HepG2 (cell line): Measurements from ENCODE around the gene TFCP2L1. TPM values are rescaled to one million over a fixed set of nuclear protein-coding genes. Genes with fewer than 3 reads are reported as not detected.

Experiments used
- ATAC-seq: fragments of 200-7000 bp; cut with Tn5 transposase; 3 replicates; pipeline ENCODE4 v1.9.1; 2020; ENCODE audit warnings: mild to moderate bottlenecking, moderate library complexity
- BruUV-seq: library from RNA; stranded (reverse); fragments of 400-500 nt; replicated peaks from 2 replicates; lab custom pipeline; 2021; lab: Mats Ljungman, UMichigan
- CTCF ChIA-PET: fragments of 300-600 bp; formaldehyde crosslinking; extraction: SDS; loops from one replicate; lab custom pipeline; 2021; ENCODE audit warnings: low total read pairs, inconsistent platforms, low intra/inter-chr PET ratio; lab: Yijun Ruan, JAX
- POLR2A ChIA-PET: fragments of 350-600 bp; sonication (Branson Sonifier 250); formaldehyde crosslinking; loops from one replicate; lab custom pipeline; 2020; ENCODE audit warnings: antibody characterized with exemption, inconsistent platforms; lab: Yijun Ruan, JAX
- DNase-seq: peaks from one replicate; pipeline ENCODE4 v3.0.0-alpha.2; 2015; ENCODE audit warnings: low spot score
- FAIRE-seq: peaks from 3 replicates; lab custom pipeline; 2011; peaks lifted over from hg19 to GRCh38; lab: Jason Lieb, UNC
- H2AFZ ChIP-seq: one replicate; pipeline ENCODE4 v1.6.1; 2011; ENCODE audit warnings: low read length, inconsistent platforms
- H3K27ac ChIP-seq: fragments of 300-600 bp; 3 replicates; pipeline ENCODE4 v1.8.0; 2011; ENCODE audit warnings: mixed run types, mild to moderate bottlenecking, mixed read lengths, low read length, inconsistent platforms; ENCODE audit not compliant: insufficient read depth; ENCODE audit errors: extremely low read length
- H3K27me3 ChIP-seq, 2 experiments: fragments of 200-600 bp in 1 of 2; 2 replicates in 1 of 2; 3 replicates in 1 of 2; pipeline versions ENCODE4 v1.6.0 to v1.8.0; 2011; ENCODE audit warnings: low read length in 2 of 2, mild to moderate bottlenecking in 2 of 2, moderate library complexity in 2 of 2, inconsistent platforms in 1 of 2; ENCODE audit not compliant: insufficient read depth in 2 of 2, control insufficient read depth in 1 of 2
- H3K36me3 ChIP-seq, 2 experiments: fragments of 200-600 bp in 1 of 2; replicated peaks in 1 of 2; 2 replicates in 1 of 2; 3 replicates in 1 of 2; pipeline versions ENCODE4 v1.5.1 to v1.8.0; 2011; ENCODE audit warnings: low read length in 2 of 2, inconsistent platforms in 1 of 2; ENCODE audit not compliant: insufficient read depth in 2 of 2, control insufficient read depth in 1 of 2
- H3K4me1 ChIP-seq: 2 replicates; pipeline ENCODE4 v1.5.1; 2012; ENCODE audit warnings: low read length, inconsistent platforms; ENCODE audit not compliant: insufficient read depth
- H3K4me2 ChIP-seq: 2 replicates; pipeline ENCODE4 v1.6.0; 2011; ENCODE audit warnings: low read depth, low read length, inconsistent platforms
- H3K4me3 ChIP-seq, 3 experiments: fragments of 200-600 bp in 1 of 3; sonication (generic), shearing (Covaris generic) in 1 of 3; replicated peaks in 1 of 3; 2 replicates each; pipeline ENCODE4 v1.5.1; 2011 to 2016; ENCODE audit warnings: low read length in 3 of 3, inconsistent platforms in 2 of 3, low read depth in 2 of 3, mild to moderate bottlenecking in 2 of 3, control low read depth in 1 of 3, mixed read lengths in 1 of 3; ENCODE audit not compliant: insufficient read depth in 1 of 3
- H3K79me2 ChIP-seq: one replicate; pipeline ENCODE4 v1.6.1; 2011; ENCODE audit warnings: low read length, inconsistent platforms; ENCODE audit not compliant: insufficient read depth
- H3K9ac ChIP-seq: 2 replicates; pipeline ENCODE4 v1.6.0; 2011; ENCODE audit warnings: mild to moderate bottlenecking, low read depth, low read length, inconsistent platforms; ENCODE audit not compliant: insufficient read depth
- H3K9me3 ChIP-seq: 2 replicates; pipeline ENCODE4 v1.5.1; 2012; ENCODE audit warnings: mild to moderate bottlenecking, low read length
- H4K20me1 ChIP-seq: 2 replicates; pipeline ENCODE4 v1.6.0; 2011; ENCODE audit warnings: inconsistent platforms, mild to moderate bottlenecking, low read length, moderate library complexity; ENCODE audit not compliant: insufficient read depth
- CREB1 ChIP-seq, 2 experiments: fragments of 450-650 bp in 1 of 2; IDR thresholded peaks; 2 replicates each; pipeline ENCODE4 v1.6.1; 2016 to 2017; ENCODE audit warnings: control low read depth in 1 of 2, mild to moderate bottlenecking in 1 of 2, missing compliant biosample characterization in 1 of 2, missing genetic modification characterization in 1 of 2
- NCOA5 ChIP-seq: sonication (generic); formaldehyde crosslinking; IDR thresholded peaks from 2 replicates; pipeline ENCODE4 v1.4.0; 2020; ENCODE audit warnings: missing genetic modification reagents
- RAD51 ChIP-seq: fragments of 450-650 bp; IDR thresholded peaks from 2 replicates; pipeline ENCODE4 v1.6.1; 2016; ENCODE audit warnings: borderline replicate concordance
- SATB2 ChIP-seq: sonication (generic); formaldehyde crosslinking; IDR thresholded peaks from 2 replicates; pipeline ENCODE4 v1.5.0; 2020; ENCODE audit warnings: missing genetic modification reagents
- ZC3H4 ChIP-seq: sonication (generic); formaldehyde crosslinking; IDR thresholded peaks from 2 replicates; pipeline ENCODE4 v1.4.0; 2020; ENCODE audit warnings: missing genetic modification reagents, borderline replicate concordance
- ZNF282 ChIP-seq: fragments of 450-650 bp; IDR thresholded peaks from 2 replicates; pipeline ENCODE4 v1.6.1; 2018; ENCODE audit not compliant: partially characterized antibody
- ZNF33B ChIP-seq: sonication (generic); formaldehyde crosslinking; IDR thresholded peaks from 2 replicates; pipeline ENCODE4 v1.5.1; 2020; ENCODE audit warnings: mild to moderate bottlenecking, missing genetic modification reagents
- ZNF563 ChIP-seq: sonication (generic); formaldehyde crosslinking; IDR thresholded peaks from 2 replicates; pipeline ENCODE4 v1.8.0; 2022; ENCODE audit warnings: mild to moderate bottlenecking, moderate library complexity, missing genetic modification reagents
- ZNF891 ChIP-seq: sonication (generic); formaldehyde crosslinking; IDR thresholded peaks from 2 replicates; pipeline ENCODE4 v1.5.0; 2020; ENCODE audit warnings: mild to moderate bottlenecking, missing genetic modification reagents
- ZSCAN12 ChIP-seq: sonication (generic); formaldehyde crosslinking; IDR thresholded peaks from 2 replicates; pipeline ENCODE4 v1.9.0; 2021; ENCODE audit warnings: mild to moderate bottlenecking, missing genetic modification reagents
- ZSCAN30 ChIP-seq: sonication (generic); formaldehyde crosslinking; IDR thresholded peaks from 2 replicates; pipeline ENCODE4 v1.5.0; 2020; ENCODE audit warnings: mild to moderate bottlenecking, missing genetic modification reagents
- WGBS: methylation state at CpG from one replicate; pipeline ENCODE4 v1.1.6; 2017; ENCODE audit warnings: low lambda C conversion rate; 5-methylcytosine and 5-hydroxymethylcytosine counted together
- in situ Hi-C: cut with HindIII; loops from 2 replicates; pipeline ENCODE4 v1.10.0; 2017; ENCODE audit warnings: low pct_unique_long_range_greater_than_20kb; ENCODE audit not compliant: extremely low pct_ligation_motif_present
- intact Hi-C: fragments of 100-400 bp; cut with micrococcal nuclease; formaldehyde crosslinking; loops from one replicate; pipeline ENCODE4 v1.10.0; 2022; ENCODE audit not compliant: unreplicated experiment
- polyA plus RNA-seq, 8 experiments: library from polyadenylated mRNA; depleted of rRNA in 3 of 8; stranded (reverse) in 7 of 8; unstranded in 1 of 8; fragments of >200 nt; fragmentation: Illumina TruSeq in 4 of 8; extraction: Trizol in 4 of 8; gene quantifications; 2 replicates each; pipeline versions ENCODE4 v1.2.1 to v1.2.3, GENCODE V29; 2011 to 2016; ENCODE audit warnings: low read depth in 4 of 8, missing spikeins in 1 of 8, mixed read lengths in 1 of 8; ENCODE audit not compliant: insufficient read depth in 1 of 8
- total RNA-seq, 5 experiments: library from RNA; depleted of rRNA; stranded (reverse); fragments of >200 nt; fragmentation: Illumina TruSeq; extraction: Trizol; gene quantifications; 2 replicates each; pipeline ENCODE4 v1.2.3, GENCODE V29; 2016; ENCODE audit warnings: low read depth in 1 of 5

Gene TFCP2L1
- total and polyA plus RNA-seq, 2 of the 13 experiments (the other 11 are each of a cell fraction or from before 2014, with no cell fraction given) = under 0.01 TPM; not detected in 1

DNA sequence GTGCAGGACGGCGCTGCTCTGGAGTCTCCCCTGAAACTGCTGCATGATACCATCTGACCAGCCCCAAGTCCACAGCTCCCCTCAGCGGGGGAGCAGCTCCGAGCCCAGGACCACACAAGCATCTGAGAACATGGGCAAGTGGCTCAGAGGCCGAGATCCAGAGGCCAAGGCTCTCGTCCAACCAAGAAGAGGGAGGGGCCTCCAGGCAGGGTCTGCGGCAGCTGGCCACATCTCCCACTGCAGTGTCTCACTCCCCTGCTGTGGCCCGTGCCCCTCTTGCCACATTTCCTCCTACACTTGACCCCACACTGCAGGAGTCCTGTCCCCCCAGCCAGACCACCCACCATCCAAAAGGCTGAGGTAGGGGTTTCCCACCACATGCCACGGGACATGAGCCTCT is 50.2 kb downstream of the TFCP2L1 start:
- Histone ChIP-seq H4K20me1 (no peaks in the 10 kb centered on the region), H3K27me3 (peaks cover 23 to 87% of the 10 kb centered on the region in 2 experiments), H3K79me2 (no peaks in the 10 kb centered on the region), H3K4me1 (no peaks in the 10 kb centered on the region), H3K4me2 (no peak overlapping the region), H3K4me3 (no peak overlapping the region), H3K9ac (no peak overlapping the region), H3K9me3 (no peaks in the 10 kb centered on the region), H2AFZ (no peak overlapping the region), H3K27ac (no peak overlapping the region), H3K36me3 (no peaks in the 10 kb centered on the region)
- WGBS = 10% methylated on average over 5 of the region's 9 CpGs
- in situ Hi-C loops = no loop called here
- CTCF ChIA-PET = no interaction called here
- POLR2A ChIA-PET = no interaction called here
- no peak for TF ChIP-seq ZSCAN30 (CRISPR knock-in tag)
- TF ChIP-seq SATB2 (CRISPR knock-in tag) = no peak
- TF ChIP-seq ZC3H4 = no peak
- TF ChIP-seq ZNF33B (CRISPR knock-in tag) = no peak
- TF ChIP-seq ZNF891 (CRISPR knock-in tag) = no peak
- TF ChIP-seq NCOA5 (CRISPR knock-in tag) = no peak
- no peak for TF ChIP-seq ZNF563 (CRISPR knock-in tag)
- TF ChIP-seq ZNF282 = no peak
- no peak for TF ChIP-seq ZSCAN12 (CRISPR knock-in tag)
- FAIRE-seq (no peak), ATAC-seq (no peak), DNase-seq (no peak)
- intact Hi-C loops = no loop called here
- no TSS peak for BruUV-seq

DNA sequence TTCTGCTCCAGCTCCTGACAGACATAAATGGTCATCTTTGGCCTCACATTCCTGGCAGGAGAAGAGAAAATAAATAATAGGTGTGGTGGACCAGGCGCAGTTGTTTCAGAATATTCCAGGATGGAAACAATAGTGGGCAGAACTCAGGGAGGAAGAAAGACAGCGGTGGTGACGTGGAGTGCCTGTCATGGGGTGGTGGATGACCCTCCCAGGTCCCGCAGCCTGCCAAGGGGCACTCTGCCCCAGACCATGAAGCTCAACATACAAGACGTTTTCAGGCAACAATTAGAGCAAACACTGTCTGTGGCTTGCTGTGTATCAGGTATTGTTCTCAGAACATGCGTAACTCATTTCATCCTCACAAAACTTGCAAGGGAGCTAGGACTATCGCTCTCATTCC is 50.9 kb downstream of the TFCP2L1 start:
- no peaks in the 10 kb centered on the region for H3K79me2 ChIP-seq
- DNase-seq (no peak), FAIRE-seq (no peak), ATAC-seq (no peak)
- no peaks in the 10 kb centered on the region for H4K20me1 ChIP-seq
- ChIA-PET POLR2A (no interaction called here), CTCF (no interaction called here)
- no peak overlapping the region for H3K9ac ChIP-seq
- peaks cover 21 to 85% of the 10 kb centered on the region in 2 experiments for H3K27me3 ChIP-seq
- TF ChIP-seq RAD51 = no peak
- peak; percentile 63 for TF ChIP-seq CREB1 (IDR thresholded peaks at IDR 0.05)
- TF ChIP-seq CREB1 (CRISPR knock-in tag; IDR thresholded peaks at IDR 0.05) = no peak
- no TSS peak for BruUV-seq
- H3K27ac ChIP-seq = no peak overlapping the region
- H3K4me3 ChIP-seq = no peak overlapping the region
- WGBS = 22% methylated on average over 5 of the region's 7 CpGs
- H3K9me3 ChIP-seq = no peaks in the 10 kb centered on the region
- in situ Hi-C loops = no loop called here
- no peak overlapping the region for H2AFZ ChIP-seq
- no peak overlapping the region for H3K4me2 ChIP-seq
- no peaks in the 10 kb centered on the region for H3K4me1 ChIP-seq
- no peaks in the 10 kb centered on the region for H3K36me3 ChIP-seq
- intact Hi-C loops = no loop called here
